ENCODE measurements around the gene NAP1L5.

NAP1L5 gene

GRCh38 chr4:88660446-88661294 lies 37.0 kb downstream of the NAP1L5 start:
- TF ChIP-seq POLR2AphosphoS5 (IDR thresholded peaks at IDR 0.05; ENCODE audit: low read depth, low read length), result no peak

GRCh38 chr4:88659890-88660208 lies 37.8 kb downstream of the NAP1L5 start:
- TF ChIP-seq FOXP2 (optimal IDR thresholded peaks at IDR 0.05; ENCODE audit: borderline replicate concordance, extremely low read depth, extremely low read length, insufficient read depth) (no peak), SIN3A (IDR thresholded peaks at IDR 0.05; ENCODE audit: borderline replicate concordance, insufficient read depth, low read length) (no peak), TAF1 (IDR thresholded peaks at IDR 0.05; ENCODE audit: borderline replicate concordance, insufficient read depth, low read length) (no peak), POLR2AphosphoS5 (IDR thresholded peaks at IDR 0.05; ENCODE audit: low read depth, low read length) (no peak)
- TF ChIP-seq, protein P1, sequence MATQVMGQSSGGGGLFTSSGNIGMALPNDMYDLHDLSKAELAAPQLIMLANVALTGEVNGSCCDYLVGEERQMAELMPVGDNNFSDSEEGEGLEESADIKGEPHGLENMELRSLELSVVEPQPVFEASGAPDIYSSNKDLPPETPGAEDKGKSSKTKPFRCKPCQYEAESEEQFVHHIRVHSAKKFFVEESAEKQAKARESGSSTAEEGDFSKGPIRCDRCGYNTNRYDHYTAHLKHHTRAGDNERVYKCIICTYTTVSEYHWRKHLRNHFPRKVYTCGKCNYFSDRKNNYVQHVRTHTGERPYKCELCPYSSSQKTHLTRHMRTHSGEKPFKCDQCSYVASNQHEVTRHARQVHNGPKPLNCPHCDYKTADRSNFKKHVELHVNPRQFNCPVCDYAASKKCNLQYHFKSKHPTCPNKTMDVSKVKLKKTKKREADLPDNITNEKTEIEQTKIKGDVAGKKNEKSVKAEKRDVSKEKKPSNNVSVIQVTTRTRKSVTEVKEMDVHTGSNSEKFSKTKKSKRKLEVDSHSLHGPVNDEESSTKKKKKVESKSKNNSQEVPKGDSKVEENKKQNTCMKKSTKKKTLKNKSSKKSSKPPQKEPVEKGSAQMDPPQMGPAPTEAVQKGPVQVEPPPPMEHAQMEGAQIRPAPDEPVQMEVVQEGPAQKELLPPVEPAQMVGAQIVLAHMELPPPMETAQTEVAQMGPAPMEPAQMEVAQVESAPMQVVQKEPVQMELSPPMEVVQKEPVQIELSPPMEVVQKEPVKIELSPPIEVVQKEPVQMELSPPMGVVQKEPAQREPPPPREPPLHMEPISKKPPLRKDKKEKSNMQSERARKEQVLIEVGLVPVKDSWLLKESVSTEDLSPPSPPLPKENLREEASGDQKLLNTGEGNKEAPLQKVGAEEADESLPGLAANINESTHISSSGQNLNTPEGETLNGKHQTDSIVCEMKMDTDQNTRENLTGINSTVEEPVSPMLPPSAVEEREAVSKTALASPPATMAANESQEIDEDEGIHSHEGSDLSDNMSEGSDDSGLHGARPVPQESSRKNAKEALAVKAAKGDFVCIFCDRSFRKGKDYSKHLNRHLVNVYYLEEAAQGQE (IDR thresholded peaks at IDR 0.05; ENCODE audit: insufficient read depth in 1 of 2, low read depth in 2 of 2, low read length in 2 of 2), result no peak

DNA sequence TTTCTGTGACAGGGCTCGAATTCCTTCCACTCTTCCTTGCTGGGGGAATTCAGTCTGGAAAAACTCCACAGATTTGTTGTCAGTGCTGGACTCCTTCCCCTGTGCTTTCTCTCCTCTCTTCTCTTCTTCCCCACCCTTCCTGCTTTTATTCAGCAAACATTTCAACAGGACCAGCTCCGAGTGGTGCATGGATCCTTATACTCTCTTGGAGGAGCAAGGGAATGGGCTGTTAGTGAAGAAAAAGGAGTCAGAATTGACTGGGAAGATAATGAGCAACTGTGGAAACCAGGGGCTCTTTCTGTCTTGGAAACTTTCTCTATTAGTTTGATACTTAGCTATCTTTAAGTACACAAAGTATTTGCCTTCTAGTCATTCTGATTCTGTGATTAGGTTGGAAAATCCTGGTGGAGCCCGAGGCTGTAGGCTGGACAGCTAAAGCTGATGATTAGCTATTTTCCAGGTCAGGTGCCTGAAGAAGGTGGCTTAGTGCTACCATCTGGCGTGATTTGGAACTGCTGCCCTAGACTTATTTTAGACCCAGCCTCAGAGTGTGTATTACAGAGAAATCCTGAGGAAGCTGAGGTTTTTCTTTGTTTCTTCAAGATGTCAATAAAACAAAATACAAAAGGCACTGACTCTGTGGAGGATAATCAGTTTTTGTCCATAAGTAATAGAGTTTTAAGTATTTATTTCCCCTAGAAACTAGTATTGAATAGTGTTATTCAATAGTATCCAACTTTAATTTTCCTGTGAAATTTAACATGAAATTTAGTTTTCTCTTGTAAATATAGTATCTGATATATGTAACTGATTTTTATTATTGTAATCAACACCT lies 38.4 kb downstream of the NAP1L5 start:
- TF ChIP-seq, protein P1 (IDR thresholded peaks at IDR 0.05; ENCODE audit: insufficient read depth in 1 of 2, low read depth in 2 of 2, low read length in 2 of 2), result peak in 1 of 2 experiments; percentile 74; a peak in 2 of 4 replicates
- no peak for TF ChIP-seq POLR2AphosphoS5 (IDR thresholded peaks at IDR 0.05; ENCODE audit: low read depth, low read length)

GRCh38 chr4:88655226-88655625 lies 42.4 kb downstream of the NAP1L5 start:
- no peak for TF ChIP-seq TAF1 (IDR thresholded peaks at IDR 0.05; ENCODE audit: borderline replicate concordance, insufficient read depth, low read length)
- TF ChIP-seq, protein P1 (IDR thresholded peaks at IDR 0.05; ENCODE audit: insufficient read depth in 1 of 2, low read depth in 2 of 2, low read length in 2 of 2), result no peak
- no peak for TF ChIP-seq SIN3A (IDR thresholded peaks at IDR 0.05; ENCODE audit: borderline replicate concordance, insufficient read depth, low read length)
- no peak for TF ChIP-seq FOXP2 (optimal IDR thresholded peaks at IDR 0.05; ENCODE audit: borderline replicate concordance, extremely low read depth, extremely low read length, insufficient read depth)
- TF ChIP-seq POLR2AphosphoS5 (IDR thresholded peaks at IDR 0.05; ENCODE audit: low read depth, low read length), result no peak

DNA sequence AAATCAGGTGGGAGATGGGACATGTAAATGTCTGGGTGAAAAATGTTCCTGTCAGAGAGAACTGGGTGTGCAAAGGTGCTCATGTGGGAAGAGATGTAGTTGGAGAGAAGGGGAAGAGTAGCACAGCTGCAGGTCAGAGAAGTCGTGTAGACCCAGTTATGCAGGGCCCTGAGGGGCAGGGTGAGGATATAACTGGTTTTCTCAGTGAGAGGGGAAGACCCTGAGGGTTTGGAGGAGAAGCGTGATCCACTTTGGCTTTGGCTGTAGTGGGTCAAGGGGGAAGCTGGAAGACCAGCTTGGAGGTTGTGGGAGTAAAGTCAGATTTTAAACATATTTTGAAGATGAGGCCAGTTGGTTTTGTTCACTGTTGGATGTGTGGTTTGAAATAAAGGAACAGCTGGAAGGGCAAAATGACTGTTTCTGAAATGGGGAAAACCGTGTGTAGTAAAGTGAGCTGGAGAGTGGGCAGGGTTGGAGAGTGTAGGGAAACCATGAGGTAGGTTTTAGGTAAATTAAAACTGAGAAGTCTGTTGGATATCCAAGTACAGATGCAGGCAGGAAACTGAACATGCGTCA lies 44.2 kb downstream of the NAP1L5 start:
- no peak for TF ChIP-seq POLR2AphosphoS5 (IDR thresholded peaks at IDR 0.05; ENCODE audit: low read depth, low read length)
- no peak for TF ChIP-seq FOXP2 (optimal IDR thresholded peaks at IDR 0.05; ENCODE audit: borderline replicate concordance, extremely low read depth, extremely low read length, insufficient read depth)
- TF ChIP-seq TAF1 (IDR thresholded peaks at IDR 0.05; ENCODE audit: borderline replicate concordance, insufficient read depth, low read length), result no peak
- TF ChIP-seq, protein P1 (IDR thresholded peaks at IDR 0.05; ENCODE audit: insufficient read depth in 1 of 2, low read depth in 2 of 2, low read length in 2 of 2), result no peak
- no peak for TF ChIP-seq SIN3A (IDR thresholded peaks at IDR 0.05; ENCODE audit: borderline replicate concordance, insufficient read depth, low read length)
